Effector memory CD4-positive, alpha-beta T cell (primary cell): Measurements from ENCODE around the gene TP73.

Source experiments
- DNase-seq, 3 donors: peaks; one replicate each; pipeline ENCODE4 v3.0.0-alpha.2; 2020
- H3K27ac ChIP-seq: 2 replicates; pipeline ENCODE4 v1.7.0; 2013; ENCODE audit warnings: mild to moderate bottlenecking, low read length, moderate library complexity; ENCODE audit not compliant: insufficient read depth, poor library complexity, severe bottlenecking
- H3K27me3 ChIP-seq: replicated peaks from 2 replicates; pipeline ENCODE4 v1.7.0; 2013; ENCODE audit warnings: mild to moderate bottlenecking, low read length; ENCODE audit not compliant: insufficient read depth, control insufficient read depth, poor library complexity, severe bottlenecking
- H3K36me3 ChIP-seq: 2 replicates; pipeline ENCODE4 v1.7.0; 2013; ENCODE audit warnings: mild to moderate bottlenecking, low read length, moderate library complexity; ENCODE audit not compliant: control insufficient read depth, insufficient read depth
- H3K4me1 ChIP-seq: 2 replicates; pipeline ENCODE4 v1.7.0; 2013; ENCODE audit warnings: low read length, mild to moderate bottlenecking; ENCODE audit not compliant: control insufficient read depth, insufficient read depth, poor library complexity, severe bottlenecking
- H3K4me3 ChIP-seq: 2 replicates; pipeline ENCODE4 v1.7.0; 2013; ENCODE audit warnings: low read length, low read depth, mild to moderate bottlenecking; ENCODE audit not compliant: insufficient read depth, poor library complexity, severe bottlenecking
- H3K9me3 ChIP-seq: 2 replicates; pipeline ENCODE4 v1.7.0; 2013; ENCODE audit warnings: mild to moderate bottlenecking, low read length, moderate library complexity; ENCODE audit not compliant: control insufficient read depth

The TP73 gene

DNA sequence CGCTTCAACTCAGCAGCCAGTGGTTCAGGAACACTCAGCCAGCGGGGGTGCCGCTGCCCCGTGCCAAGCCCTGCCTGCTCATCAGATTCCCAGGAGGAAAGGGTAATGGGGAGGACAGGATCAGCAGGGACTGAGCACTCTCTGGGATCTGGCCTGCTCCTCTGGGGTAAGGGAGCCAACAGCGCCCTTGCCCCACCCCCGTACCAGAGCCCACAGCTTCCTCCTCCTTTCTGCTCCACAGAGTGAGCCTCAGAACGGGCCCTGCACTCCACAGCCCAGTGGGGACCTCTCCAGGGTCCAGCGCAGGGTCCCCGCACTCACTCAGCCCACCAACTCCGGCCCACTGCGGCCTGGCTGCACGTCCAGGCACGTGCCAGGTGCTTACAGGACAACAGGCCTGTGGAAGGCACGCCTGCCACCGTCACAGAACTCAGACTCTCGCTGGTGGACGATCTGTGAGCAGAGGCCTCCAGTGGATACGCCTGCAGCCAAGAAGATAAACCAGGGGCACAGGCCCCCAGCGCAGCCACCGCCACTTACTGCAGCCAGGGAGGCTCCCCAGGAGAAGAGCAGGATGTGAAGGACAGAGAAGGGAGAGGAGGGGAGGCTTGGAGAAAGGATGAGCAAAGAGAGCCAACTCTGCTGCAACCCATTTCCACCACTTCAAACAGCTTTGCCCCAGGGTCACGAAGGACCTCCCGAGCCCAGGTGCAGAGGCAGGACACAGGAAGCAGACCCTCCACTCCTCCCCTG is 43.1 kb upstream of the TP73 start:
- DNase-seq: no peak
- H3K4me1 ChIP-seq: peaks cover 19% of the 10 kb centered on the region
- H3K27ac ChIP-seq: no peak overlapping the region
- H3K4me3 ChIP-seq: no peak overlapping the region
- peaks cover 9% of the 10 kb centered on the region for H3K27me3 ChIP-seq
- H3K36me3 ChIP-seq: no peaks in the 10 kb centered on the region
- H3K9me3 ChIP-seq: no peaks in the 10 kb centered on the region

DNA sequence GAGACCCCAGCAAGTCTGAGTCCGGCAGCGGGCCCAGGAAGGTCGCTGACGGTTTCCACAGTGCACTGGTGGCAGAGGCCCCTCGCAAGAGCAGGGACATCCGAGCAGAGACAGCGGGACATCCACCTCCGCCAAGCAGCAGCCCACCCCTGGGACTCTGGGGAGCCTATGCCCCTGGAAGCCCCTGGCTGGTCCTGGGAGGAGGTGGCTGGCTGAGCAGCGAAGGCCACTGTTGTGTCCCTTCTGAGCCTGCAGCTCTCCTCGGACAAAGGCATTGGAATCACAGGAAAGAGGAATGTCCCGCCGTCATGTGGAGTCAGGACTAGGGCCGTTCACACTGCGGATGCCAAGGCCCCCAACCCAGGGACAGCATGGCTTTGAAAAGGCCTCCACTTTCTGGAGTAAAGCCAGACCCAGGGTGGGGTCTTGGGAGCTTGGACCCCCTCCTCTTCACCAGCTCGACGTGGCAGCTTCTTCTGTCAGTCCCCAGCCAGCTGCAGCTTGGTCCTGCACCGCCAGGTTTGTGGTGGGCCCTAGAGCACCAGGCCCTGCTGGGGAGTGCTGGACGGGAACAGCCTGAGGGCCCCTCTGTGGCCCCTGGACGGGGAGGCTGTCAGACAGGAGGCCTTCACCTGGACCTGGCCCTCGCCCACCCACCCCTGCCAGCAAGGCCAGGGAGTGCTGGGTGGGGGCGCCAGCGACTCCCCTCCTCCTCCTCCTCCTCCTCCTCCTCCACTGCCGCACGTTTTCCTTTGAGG is 42.4 kb upstream of the TP73 start:
- Histone ChIP-seq H3K4me1 (peaks cover 19% of the 10 kb centered on the region), H3K9me3 (no peaks in the 10 kb centered on the region), H3K27ac (no peak overlapping the region), H3K36me3 (no peaks in the 10 kb centered on the region), H3K4me3 (no peak overlapping the region), H3K27me3 (peaks cover 9% of the 10 kb centered on the region)
- DNase-seq: no peak

DNA sequence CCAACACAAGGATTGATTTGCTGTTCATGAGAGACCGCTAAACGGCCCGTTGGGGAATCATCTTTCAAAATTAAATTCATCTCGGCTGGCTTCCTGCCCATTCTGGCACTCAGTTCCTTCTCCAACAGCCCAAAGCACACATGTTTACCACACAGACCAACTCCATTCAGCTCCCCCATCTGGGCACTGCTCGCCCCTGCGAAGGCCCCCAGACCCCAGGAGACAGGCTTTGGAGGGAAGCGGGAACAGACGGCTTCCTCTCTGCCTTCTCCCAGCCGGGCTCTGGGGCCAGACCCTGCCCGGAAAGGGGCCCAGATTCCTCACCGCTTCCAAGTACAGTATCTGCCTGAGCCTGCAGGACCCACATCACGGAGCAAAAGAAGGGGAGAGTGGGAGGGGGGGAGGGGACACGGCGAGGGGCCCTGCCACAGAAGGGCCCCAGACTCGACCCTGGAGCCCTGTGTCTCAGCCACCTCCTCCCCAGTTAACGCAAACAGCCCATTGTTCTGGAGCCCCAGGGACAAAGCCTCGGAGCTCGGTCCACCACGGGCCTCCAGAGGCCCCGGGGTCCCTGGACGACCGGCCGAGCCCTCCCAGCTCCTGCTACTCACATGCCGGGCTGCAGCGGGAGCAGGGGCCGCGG is 41.7 kb upstream of the TP73 start:
- peaks cover 9% of the 10 kb centered on the region for H3K27me3 ChIP-seq
- H3K4me1 ChIP-seq: peaks cover 19% of the 10 kb centered on the region
- peak overlapping the region; percentile 42 for H3K4me3 ChIP-seq
- DNase-seq: no peak
- H3K36me3 ChIP-seq: no peaks in the 10 kb centered on the region
- no peaks in the 10 kb centered on the region for H3K9me3 ChIP-seq
- H3K27ac ChIP-seq: no peak overlapping the region

DNA sequence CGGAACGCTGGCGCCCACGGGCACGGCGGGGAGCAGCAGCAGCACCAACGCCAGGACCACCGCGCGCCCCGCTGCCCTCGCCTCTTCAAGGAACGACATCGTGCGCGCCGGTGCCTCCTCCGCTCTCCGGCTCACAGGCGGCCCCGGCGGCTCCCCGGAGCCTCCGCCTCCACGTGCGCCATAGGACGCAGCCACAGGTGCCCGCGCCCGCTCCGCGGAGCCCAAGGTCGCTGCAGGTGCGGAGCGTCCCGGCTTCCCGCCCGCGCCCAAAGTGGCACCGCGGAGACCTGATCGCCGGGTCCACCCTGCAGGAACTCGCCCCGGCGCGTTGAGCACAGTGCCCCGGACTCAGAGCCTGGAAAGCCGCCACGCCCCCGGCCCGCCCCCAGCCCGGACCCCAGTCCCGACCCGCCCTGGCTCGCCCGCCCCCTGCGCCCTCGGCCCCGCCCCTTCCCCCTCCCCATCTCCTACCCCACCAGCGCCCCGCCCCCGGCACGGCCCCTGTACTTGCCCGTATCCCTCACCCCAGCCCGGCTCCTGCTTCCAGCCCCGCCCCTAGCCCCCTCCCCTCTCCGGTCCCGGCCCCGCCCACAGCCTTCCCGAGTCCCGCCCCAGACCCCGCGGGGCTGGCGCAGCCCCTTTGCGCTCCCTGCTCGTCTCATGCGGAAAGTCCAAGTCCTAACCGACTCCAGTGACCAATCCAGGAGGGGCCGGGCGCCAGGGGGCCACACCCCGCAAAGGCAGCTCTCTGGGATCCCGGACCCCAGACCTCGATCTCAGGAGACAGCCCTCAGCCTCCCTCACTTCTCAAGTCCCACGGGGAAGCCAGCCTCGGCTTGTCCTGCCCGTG is 40.9 kb upstream of the TP73 start, which contains the start of gene MEGF6:
TSS of gene MEGF6 (minus strand) at position 339 of the 850 bp plus-strand sequence. CDS start at position 99, 240 bp downstream.
- Histone ChIP-seq H3K4me3 (peak within 1 kb of the TSS; percentile 42), H3K4me1 (peaks cover 19% of the 10 kb centered on the region), H3K9me3 (no peaks in the 10 kb centered on the region), H3K27me3 (peaks cover 9% of the 10 kb centered on the region), H3K27ac (no peak within 1 kb of the TSS), H3K36me3 (no peaks in the 10 kb centered on the region)
- peak; percentile 49 to 56 (median 54) for DNase-seq

DNA sequence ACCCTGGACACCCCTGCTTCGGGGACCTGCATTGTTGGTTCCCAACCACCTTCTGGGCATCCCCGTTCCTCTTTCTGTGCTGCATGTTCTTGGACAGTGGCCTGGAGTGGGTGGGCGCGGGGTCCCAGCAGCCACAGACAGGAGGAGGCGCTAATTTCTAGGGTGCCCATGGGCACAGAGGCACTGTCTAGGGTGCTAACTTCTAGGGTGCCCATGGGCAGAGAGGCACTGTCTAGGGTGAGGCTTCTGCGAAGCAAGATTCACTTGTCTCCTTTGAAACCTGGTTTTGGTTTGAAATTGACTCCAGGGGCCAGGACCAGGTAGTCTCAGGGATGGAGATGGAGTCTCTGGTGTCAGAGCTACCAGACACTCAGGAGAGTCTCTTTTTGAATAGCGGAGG is 40.2 kb upstream of the TP73 start:
- Histone ChIP-seq H3K4me1 (peaks cover 19% of the 10 kb centered on the region), H3K27ac (no peak overlapping the region), H3K27me3 (peaks cover 9% of the 10 kb centered on the region), H3K9me3 (no peaks in the 10 kb centered on the region), H3K36me3 (no peaks in the 10 kb centered on the region), H3K4me3 (peak overlapping the region; percentile 25)
- DNase-seq: no peak

DNA sequence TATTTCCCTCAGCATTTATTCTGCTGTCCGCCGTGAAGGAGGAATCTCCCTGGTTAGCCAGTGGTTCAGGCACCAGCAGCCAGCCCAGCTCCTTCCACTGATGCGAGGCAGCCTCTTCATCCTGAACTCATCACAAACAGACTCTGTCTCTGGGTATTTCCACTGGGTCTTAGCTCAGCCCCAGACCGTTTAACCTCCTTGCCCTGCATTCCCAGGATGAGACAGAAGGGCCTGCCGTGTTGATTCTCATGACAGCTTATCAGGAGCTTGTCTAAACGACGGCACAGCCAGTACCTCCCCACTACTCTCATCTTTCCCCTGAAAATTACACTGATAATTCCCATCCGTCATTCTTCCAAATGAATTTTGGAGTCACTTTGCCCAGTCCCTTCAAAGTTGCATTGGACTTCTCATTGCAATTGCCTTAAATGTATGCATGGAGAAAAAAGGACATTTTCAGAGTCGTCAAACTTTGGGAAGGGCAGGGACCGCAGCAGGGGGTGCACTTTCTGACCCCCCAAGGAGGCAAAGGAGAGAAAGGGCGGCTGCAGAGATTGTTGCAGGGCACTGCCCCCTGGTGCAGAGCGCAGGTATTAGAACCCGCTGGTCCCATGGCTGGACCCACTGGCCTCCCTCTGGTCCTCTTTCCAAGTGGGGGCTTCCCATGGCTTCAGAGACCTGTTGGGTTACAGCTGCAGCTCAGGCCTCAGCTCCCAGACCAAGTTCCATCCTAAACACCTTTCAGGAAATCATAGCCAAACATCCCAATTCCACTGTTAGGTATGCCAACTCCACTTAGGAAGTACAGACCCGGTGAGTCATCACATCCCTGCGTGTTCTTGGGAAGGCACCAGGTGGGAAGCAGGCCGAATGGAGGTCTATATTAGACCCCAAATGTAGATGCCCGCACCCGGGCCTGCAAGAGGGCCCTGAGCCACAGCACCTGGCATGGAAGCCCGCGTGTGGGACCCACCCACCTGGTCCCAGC is 37.3 kb upstream of the TP73 start:
- H3K36me3 ChIP-seq: no peaks in the 10 kb centered on the region
- no peaks in the 10 kb centered on the region for H3K9me3 ChIP-seq
- no peak for DNase-seq
- no peak overlapping the region for H3K4me3 ChIP-seq
- H3K27ac ChIP-seq: no peak overlapping the region
- H3K27me3 ChIP-seq: peaks cover under 1% of the 10 kb centered on the region
- peaks cover 22% of the 10 kb centered on the region for H3K4me1 ChIP-seq

DNA sequence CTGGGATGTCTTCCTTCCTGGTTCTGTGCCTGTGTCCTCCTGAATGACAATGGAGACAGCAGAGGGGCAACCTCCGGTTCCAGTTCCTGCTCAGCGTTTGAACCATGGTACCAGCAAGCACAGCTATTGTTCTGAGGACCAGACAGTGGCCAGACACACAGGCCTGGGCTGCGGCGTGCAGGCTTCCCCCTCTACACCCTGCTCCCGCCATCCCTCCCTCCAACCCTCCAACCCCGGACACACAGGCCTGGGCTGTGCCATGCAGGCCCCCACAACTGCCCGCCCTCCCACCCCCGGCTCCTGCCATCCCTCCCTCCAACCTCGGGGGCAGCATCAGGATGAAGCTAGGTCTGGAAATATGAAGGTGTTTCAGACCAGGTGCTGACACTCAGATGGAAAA is 35.5 kb upstream of the TP73 start:
- H3K4me3 ChIP-seq: no peak overlapping the region
- H3K36me3 ChIP-seq: no peaks in the 10 kb centered on the region
- H3K27me3 ChIP-seq: no peaks in the 10 kb centered on the region
- no peak overlapping the region for H3K27ac ChIP-seq
- no peaks in the 10 kb centered on the region for H3K9me3 ChIP-seq
- DNase-seq: no peak
- H3K4me1 ChIP-seq: peaks cover 6% of the 10 kb centered on the region

DNA sequence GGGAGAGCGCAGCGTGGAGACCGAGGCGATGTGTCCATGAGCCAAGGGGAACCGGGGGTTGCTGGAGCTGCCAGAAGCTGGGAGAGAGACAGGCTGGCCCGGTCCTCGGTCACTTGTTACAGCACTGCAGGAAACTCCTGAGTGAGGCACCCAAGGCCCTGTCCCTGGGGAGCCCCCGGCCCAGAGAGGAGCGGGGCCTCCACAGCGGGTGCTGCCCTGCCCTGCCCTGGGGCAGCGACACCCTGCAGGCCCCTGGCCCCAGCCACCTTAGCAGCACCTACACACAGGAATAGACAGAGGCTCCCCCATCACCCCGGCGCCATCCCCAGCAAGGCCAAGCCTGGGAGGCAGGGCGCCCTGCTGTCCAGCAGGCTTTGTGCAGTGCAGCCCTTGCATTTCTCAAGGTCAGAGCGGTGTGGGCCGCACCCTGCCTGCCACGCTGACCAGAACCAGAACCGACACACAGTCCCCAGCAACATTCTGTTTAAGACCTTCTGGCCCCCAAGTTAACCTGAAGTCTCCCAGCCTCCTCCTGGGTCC is 34.4 kb upstream of the TP73 start:
- H3K9me3 ChIP-seq: no peaks in the 10 kb centered on the region
- H3K27ac ChIP-seq: no peak overlapping the region
- no peak overlapping the region for H3K4me3 ChIP-seq
- H3K27me3 ChIP-seq: no peaks in the 10 kb centered on the region
- peaks cover 5% of the 10 kb centered on the region for H3K4me1 ChIP-seq
- no peaks in the 10 kb centered on the region for H3K36me3 ChIP-seq
- DNase-seq: no peak
